T-cell (primary cell): ENCODE results near the gene ZNF205. TPM values are rescaled to one million over a fixed set of nuclear protein-coding genes. Genes with fewer than 3 reads are reported as not detected.
"Not testable (repeated sequence)": the region's sequence is repeated elsewhere in the genome, so short reads cannot be mapped to it uniquely, and the experiment has no call there.

Experiments
- ATAC-seq, 4 experiments: fragments of 200-7000 bp in 3 of 4; fragments of 150-1000 bp in 1 of 4; cut with Tn5 transposase; replicated peaks in 1 of 4; 1 replicate in 3 of 4; 2 replicates in 1 of 4; pipeline ENCODE4 v1.10.0; 2021; ENCODE audit warnings: moderate library complexity in 3 of 4, mild to moderate bottlenecking in 2 of 4, moderate number of reproducible peaks in 1 of 4
- CTCF ChIA-PET, 2 donors: fragments of 300-600 bp; sonication (Branson Sonifier 250); formaldehyde crosslinking; loops; one replicate each; lab custom pipeline; 2022; ENCODE audit warnings: antibody characterized with exemption in 2 of 2; lab: Charles Lee
- POLR2A ChIA-PET, 2 donors: fragments of 300-600 bp; sonication (Branson Sonifier 250); formaldehyde crosslinking; loops; one replicate each; lab custom pipeline; 2022; ENCODE audit warnings: antibody characterized with exemption in 2 of 2; lab: Charles Lee
- DNase-seq, 35 experiments: peaks; one replicate each; pipeline versions ENCODE4 v3.0.0 to v3.0.0-alpha.2; 2013 to 2023
- H3K27ac ChIP-seq: one replicate; pipeline ENCODE4 v1.5.1; 2013; ENCODE audit warnings: low read length
- H3K27me3 ChIP-seq, 2 experiments: replicated peaks in 1 of 2; 1 replicate in 1 of 2; 2 replicates in 1 of 2; pipeline versions ENCODE4 v1.6.1 to v1.7.0; 2013; ENCODE audit warnings: low read length in 1 of 2, mixed read lengths in 1 of 2; ENCODE audit not compliant: control insufficient read depth in 2 of 2, insufficient read depth in 2 of 2; ENCODE audit errors: extremely low read depth in 1 of 2
- H3K36me3 ChIP-seq, 2 donors: 1 replicate in 1 of 2; 2 replicates in 1 of 2; pipeline versions ENCODE4 v1.6.1 to v1.7.0; 2013; ENCODE audit warnings: low read length in 1 of 2; ENCODE audit not compliant: control insufficient read depth in 2 of 2, insufficient read depth in 1 of 2; ENCODE audit errors: extremely low read depth in 1 of 2
- H3K4me1 ChIP-seq, 2 experiments: 1 replicate in 1 of 2; 2 replicates in 1 of 2; pipeline versions ENCODE4 v1.6.1 to v1.7.0; 2013; ENCODE audit warnings: low read length in 2 of 2, mixed read lengths in 1 of 2; ENCODE audit not compliant: insufficient read depth in 2 of 2, control insufficient read depth in 1 of 2; ENCODE audit errors: extremely low read depth in 1 of 2
- H3K4me3 ChIP-seq, 2 donors: 1 replicate in 1 of 2; 2 replicates in 1 of 2; pipeline versions ENCODE4 v1.5.1 to v1.7.0; 2013; ENCODE audit warnings: mild to moderate bottlenecking in 2 of 2, low read length in 1 of 2, moderate library complexity in 1 of 2; ENCODE audit not compliant: control insufficient read depth in 1 of 2; ENCODE audit errors: extremely low read depth in 1 of 2
- H3K9me3 ChIP-seq: 2 replicates; pipeline ENCODE4 v1.7.0; 2013
- H3K27ac Mint-ChIP-seq, 2 donors: one replicate each; pipeline ENCODE4 v1.8.0; 2020 to 2021; ENCODE audit warnings: mild to moderate bottlenecking in 2 of 2, mixed read lengths in 2 of 2
- H3K27me3 Mint-ChIP-seq, 2 donors: one replicate each; pipeline ENCODE4 v1.8.0; 2021 to 2022; ENCODE audit warnings: mixed read lengths in 2 of 2
- H3K36me3 Mint-ChIP-seq: one replicate; pipeline ENCODE4 v1.8.0; 2021; ENCODE audit warnings: mixed read lengths
- H3K4me1 Mint-ChIP-seq, 3 donors: one replicate each; pipeline ENCODE4 v1.8.0; 2020 to 2022; ENCODE audit warnings: mixed read lengths in 3 of 3, mild to moderate bottlenecking in 1 of 3
- H3K4me3 Mint-ChIP-seq, 3 donors: one replicate each; pipeline ENCODE4 v1.8.0; 2020 to 2022; ENCODE audit warnings: mild to moderate bottlenecking in 3 of 3, mixed read lengths in 3 of 3, moderate library complexity in 3 of 3
- H3K9me3 Mint-ChIP-seq, 3 donors: one replicate each; pipeline ENCODE4 v1.8.0; 2020 to 2022; ENCODE audit warnings: mixed read lengths in 3 of 3
- WGBS: methylation state at CpG from one replicate; pipeline ENCODE4 v1.1.5; 2013; ENCODE audit warnings: missing lambda C conversion rate; ENCODE audit not compliant: insufficient coverage; 5-methylcytosine and 5-hydroxymethylcytosine counted together
- total RNA-seq, 35 experiments: library from RNA in 6 of 35; stranded (reverse) in 6 of 35; fragments of 120-200 nt in 1 of 35; gene quantifications; one replicate each; pipeline versions ENCODE4 v1.2.1 to v1.2.4 and lab custom pipeline; 2013 to 2026

ZNF205 gene
- total RNA-seq, 5 donors from 2014 or later (not counting 1 experiment from before 2014, with no cell fraction given) = 0.38 TPM; not detected in 4

DNA sequence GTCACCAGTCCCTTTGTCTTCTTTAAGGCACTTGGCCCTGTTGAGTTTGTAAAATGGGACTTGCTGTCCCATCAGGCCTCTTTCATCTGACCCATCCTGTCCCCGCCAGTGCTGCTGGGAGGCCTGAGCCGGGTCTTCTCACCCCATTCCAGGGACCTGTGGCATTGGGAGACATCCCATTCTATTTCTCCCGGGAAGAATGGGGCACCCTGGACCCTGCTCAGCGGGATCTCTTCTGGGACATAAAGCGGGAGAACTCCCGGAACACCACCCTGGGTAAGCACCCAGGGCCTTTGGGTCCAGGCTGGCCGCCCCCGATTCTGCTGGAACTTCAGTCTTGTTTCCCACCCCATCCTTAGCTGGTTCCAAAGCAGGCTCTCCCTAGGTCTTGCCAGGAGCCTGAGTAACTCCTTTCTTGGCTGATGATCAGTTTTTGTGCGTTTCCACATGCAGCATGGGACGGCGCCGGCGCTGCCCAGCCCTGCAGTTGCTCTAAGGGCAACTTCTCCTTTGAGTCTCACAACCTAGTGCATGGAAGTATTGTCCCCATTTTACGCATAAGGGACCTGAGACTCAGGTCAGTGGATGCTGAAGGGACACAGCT lies 26.5 kb downstream of the ZNF205 start:
- H3K27ac Mint-ChIP-seq = no peak overlapping the region

DNA sequence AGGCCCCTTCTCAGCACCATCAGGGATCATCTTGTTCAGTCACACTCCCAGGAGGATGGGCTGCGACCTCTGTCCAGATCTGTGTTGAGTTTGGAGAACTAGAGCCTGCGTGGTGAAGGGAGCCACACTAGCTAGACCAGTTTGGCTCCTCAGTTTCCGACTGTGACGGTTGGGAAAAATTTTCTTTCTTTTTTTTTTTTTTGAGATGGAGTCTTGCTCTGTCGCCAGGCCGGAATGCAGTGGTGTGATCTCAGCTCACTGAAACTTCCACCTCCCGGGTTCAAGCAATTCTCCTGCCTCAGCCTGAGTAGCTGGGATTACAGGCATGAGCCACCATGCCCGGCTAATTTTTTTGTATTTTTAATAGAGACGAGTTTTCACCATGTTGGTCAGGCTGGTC lies 27.2 kb downstream of the ZNF205 start:
- H3K27ac ChIP-seq, H3K27me3 Mint-ChIP-seq, DNase-seq, ATAC-seq, H3K4me3 ChIP-seq, H3K27ac Mint-ChIP-seq, CTCF ChIA-PET, H3K9me3 ChIP-seq, H3K9me3 Mint-ChIP-seq, POLR2A ChIA-PET, H3K4me3 Mint-ChIP-seq, H3K27me3 ChIP-seq: not testable (repeated sequence)
- peaks cover 19% of the 10 kb centered on the region for H3K36me3 Mint-ChIP-seq
- WGBS = 100% methylated on average over 4 of the region's 9 CpGs
- peaks cover 11 to 17% (median 16%) of the 10 kb centered on the region in 3 donors for H3K4me1 Mint-ChIP-seq
- H3K36me3 ChIP-seq = peaks cover 24 to 34% of the 10 kb centered on the region in 2 donors
- H3K4me1 ChIP-seq = peaks cover 5 to 21% of the 10 kb centered on the region in 2 experiments

More for the DNA sequence above, 26.5 kb downstream of the ZNF205 start:
- no peak for DNase-seq
- no peaks in the 10 kb centered on the region for H3K9me3 ChIP-seq
- H3K4me1 ChIP-seq = peaks cover 6 to 28% of the 10 kb centered on the region in 2 experiments
- POLR2A ChIA-PET = no interaction called here
- CTCF ChIA-PET = interaction anchor here in 1 of 2 donors (0.5 kb wide), 1 partner anchor 91 kb away, joined by 5 read pairs; no protein-coding TSS in a partner anchor
- no peaks in the 10 kb centered on the region for H3K27me3 Mint-ChIP-seq
- H3K4me3 ChIP-seq = no peak overlapping the region
- H3K27me3 ChIP-seq = no peaks in the 10 kb centered on the region
- peaks cover 13 to 20% (median 19%) of the 10 kb centered on the region in 3 donors for H3K4me1 Mint-ChIP-seq
- no peak overlapping the region for H3K27ac ChIP-seq
- WGBS = 97% methylated on average over 9 of the region's 14 CpGs
- H3K36me3 Mint-ChIP-seq = peaks cover 19% of the 10 kb centered on the region
- H3K36me3 ChIP-seq = peaks cover 24 to 34% of the 10 kb centered on the region in 2 donors
- no peak for ATAC-seq
- no peaks in the 10 kb centered on the region for H3K9me3 Mint-ChIP-seq
- H3K4me3 Mint-ChIP-seq = no peak overlapping the region

DNA sequence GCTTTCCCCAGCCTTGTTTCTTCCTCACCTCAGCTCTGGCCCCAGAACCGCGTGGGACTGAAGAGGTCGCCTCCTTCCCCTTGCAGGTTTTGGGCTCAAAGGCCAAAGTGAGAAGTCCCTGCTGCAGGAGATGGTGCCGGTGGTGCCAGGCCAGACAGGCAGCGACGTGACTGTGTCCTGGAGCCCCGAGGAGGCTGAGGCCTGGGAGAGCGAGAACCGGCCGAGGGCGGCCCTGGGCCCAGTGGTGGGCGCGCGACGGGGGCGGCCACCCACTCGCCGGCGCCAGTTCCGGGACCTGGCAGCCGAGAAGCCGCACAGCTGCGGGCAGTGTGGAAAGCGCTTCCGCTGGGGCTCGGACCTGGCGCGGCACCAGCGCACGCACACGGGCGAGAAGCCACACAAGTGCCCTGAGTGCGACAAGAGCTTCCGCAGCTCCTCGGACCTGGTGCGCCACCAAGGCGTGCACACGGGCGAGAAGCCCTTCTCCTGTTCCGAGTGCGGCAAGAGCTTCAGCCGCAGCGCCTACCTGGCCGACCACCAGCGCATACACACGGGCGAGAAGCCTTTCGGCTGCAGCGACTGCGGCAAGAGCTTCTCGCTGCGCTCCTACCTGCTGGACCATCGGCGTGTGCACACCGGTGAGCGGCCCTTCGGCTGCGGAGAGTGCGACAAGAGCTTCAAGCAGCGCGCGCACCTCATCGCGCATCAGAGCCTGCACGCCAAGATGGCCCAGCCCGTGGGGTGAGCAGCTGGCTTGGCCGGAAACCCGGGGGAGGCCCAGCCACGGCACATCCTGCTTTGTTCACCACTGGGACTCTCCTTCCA lies 28.4 kb downstream of the ZNF205 start:
- no peak for ATAC-seq
- Histone ChIP-seq H3K27ac (no peak overlapping the region), H3K4me3 (no peak overlapping the region), H3K4me1 (peaks cover 0 to 15% of the 10 kb centered on the region in 2 experiments), H3K27me3 (peaks cover 0 to 5% of the 10 kb centered on the region in 2 experiments), H3K36me3 (peaks cover 24 to 34% of the 10 kb centered on the region in 2 donors), H3K9me3 (no peaks in the 10 kb centered on the region)
- no peak for DNase-seq
- ChIA-PET CTCF (interaction anchor here in 1 of 2 donors (0.6 kb wide), 1 partner anchor 27 kb away, joined by 3 read pairs; no protein-coding TSS in a partner anchor), POLR2A (interaction anchor here in 1 of 2 donors (0.7 kb wide), 1 partner anchor 11 kb away, joined by 3 read pairs; no protein-coding TSS in a partner anchor)
- H3K4me3 Mint-ChIP-seq = no peak overlapping the region
- peaks cover 7 to 13% (median 8%) of the 10 kb centered on the region in 3 donors for H3K4me1 Mint-ChIP-seq
- no peaks in the 10 kb centered on the region for H3K27me3 Mint-ChIP-seq
- H3K27ac Mint-ChIP-seq = no peak overlapping the region
- H3K36me3 Mint-ChIP-seq = peaks cover 19% of the 10 kb centered on the region
- 94% methylated on average over 69 of the region's 69 CpGs for WGBS
- H3K9me3 Mint-ChIP-seq = no peaks in the 10 kb centered on the region

DNA sequence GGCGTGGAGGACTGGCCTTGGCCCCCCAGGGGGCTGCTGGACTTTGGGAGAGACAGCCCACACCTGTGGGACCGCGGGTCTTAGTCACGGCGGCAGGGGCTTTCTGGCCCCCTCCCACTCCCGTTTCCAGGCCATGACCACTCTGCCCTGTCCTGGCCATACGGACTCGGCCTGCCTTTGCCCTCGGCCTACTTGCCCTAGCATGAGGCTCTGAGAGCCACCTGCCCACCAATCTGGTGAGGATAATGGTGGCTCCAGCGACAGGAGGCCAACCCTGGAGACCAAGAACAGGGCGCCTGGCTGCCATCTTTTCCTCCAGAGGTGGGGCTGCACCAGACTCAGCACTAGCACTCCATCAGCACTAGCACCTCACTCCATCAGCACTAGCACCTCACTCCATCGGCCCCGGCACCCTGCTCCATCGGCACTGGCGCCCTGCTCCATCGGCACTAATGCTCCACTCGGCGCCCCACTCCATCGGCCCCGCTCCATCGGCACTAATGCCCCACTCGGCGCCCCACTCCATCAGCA lies 29.5 kb downstream of the ZNF205 start:
- Histone ChIP-seq H3K4me3 (no peak overlapping the region), H3K36me3 (peaks cover 24 to 34% of the 10 kb centered on the region in 2 donors), H3K9me3 (no peaks in the 10 kb centered on the region), H3K27me3 (peaks cover 0 to 5% of the 10 kb centered on the region in 2 experiments), H3K27ac (no peak overlapping the region), H3K4me1 (peaks cover 0 to 6% of the 10 kb centered on the region in 2 experiments)
- Mint-ChIP-seq H3K4me3 (no peak overlapping the region), H3K9me3 (no peaks in the 10 kb centered on the region), H3K36me3 (peaks cover 19% of the 10 kb centered on the region), H3K27ac (no peak overlapping the region), H3K4me1 (peaks cover under 1 to 10% (median 2%) of the 10 kb centered on the region in 3 donors), H3K27me3 (no peaks in the 10 kb centered on the region)
- POLR2A ChIA-PET = no interaction called here
- CTCF ChIA-PET = no interaction called here
- no peak for DNase-seq
- ATAC-seq = no peak
- 94% methylated on average over 19 of the region's 23 CpGs for WGBS

DNA sequence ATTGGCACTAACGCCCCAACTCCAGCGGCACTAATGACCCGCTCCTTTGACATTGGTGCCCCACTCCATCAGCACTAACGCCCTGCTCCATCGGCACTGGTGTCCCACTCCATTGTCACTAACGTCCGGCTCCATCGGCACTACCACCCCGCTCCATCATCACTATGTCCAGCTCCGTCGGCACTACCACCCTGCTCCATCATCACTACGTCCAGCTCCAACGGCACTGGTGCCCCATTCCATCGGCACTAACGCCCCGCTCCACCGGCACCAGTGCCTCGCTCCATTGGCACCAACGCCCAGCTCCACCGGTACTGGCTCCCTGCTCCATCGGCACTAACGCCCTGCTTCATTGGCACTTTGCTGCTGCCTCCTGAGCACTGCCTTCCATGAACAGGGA lies 29.9 kb downstream of the ZNF205 start:
- H3K9me3 ChIP-seq = no peaks in the 10 kb centered on the region
- Mint-ChIP-seq H3K27me3 (no peaks in the 10 kb centered on the region), H3K27ac (peak overlapping the region in 1 of 2 donors; percentile 32), H3K36me3 (peaks cover 19% of the 10 kb centered on the region), H3K4me3 (no peak overlapping the region), H3K4me1 (peaks cover 0 to 10% (median 0%) of the 10 kb centered on the region in 3 donors), H3K9me3 (no peaks in the 10 kb centered on the region)
- H3K4me1 ChIP-seq = peaks cover 0 to 2% of the 10 kb centered on the region in 2 experiments
- H3K27ac ChIP-seq = no peak overlapping the region
- no peak overlapping the region for H3K4me3 ChIP-seq
- POLR2A ChIA-PET = no interaction called here
- no peak for ATAC-seq
- WGBS = 95% methylated on average over 20 of the region's 22 CpGs
- peaks cover 0 to 7% of the 10 kb centered on the region in 2 experiments for H3K27me3 ChIP-seq
- CTCF ChIA-PET = no interaction called here
- H3K36me3 ChIP-seq = peaks cover 24 to 34% of the 10 kb centered on the region in 2 donors
- no peak for DNase-seq

DNA sequence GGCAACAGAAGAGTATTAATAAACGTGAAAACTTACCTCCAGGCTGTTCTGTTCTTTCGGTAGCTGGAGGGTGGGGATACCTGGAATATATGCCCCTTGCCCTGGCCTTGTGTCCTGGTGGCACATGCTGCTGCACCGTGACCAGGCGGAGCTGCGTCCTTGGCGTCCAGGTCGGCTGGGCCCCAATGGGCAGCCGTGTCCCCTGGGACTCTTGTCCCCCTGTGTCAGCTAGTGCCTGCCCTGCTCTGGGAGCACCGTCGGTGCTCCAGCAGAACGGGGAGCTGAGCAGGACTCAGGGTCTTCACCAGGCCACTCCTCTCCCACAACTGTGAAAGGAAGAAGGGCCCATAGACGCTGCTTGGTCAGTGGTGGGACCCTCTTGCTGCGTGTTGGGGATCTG lies 30.4 kb downstream of the ZNF205 start:
- no peak overlapping the region for H3K4me3 Mint-ChIP-seq
- no peaks in the 10 kb centered on the region for H3K9me3 ChIP-seq
- no peak for DNase-seq
- CTCF ChIA-PET = no interaction called here
- H3K36me3 ChIP-seq = peaks cover 24 to 33% of the 10 kb centered on the region in 2 donors
- H3K9me3 Mint-ChIP-seq = no peaks in the 10 kb centered on the region
- no peak overlapping the region for H3K4me3 ChIP-seq
- POLR2A ChIA-PET = no interaction called here
- peaks cover 19% of the 10 kb centered on the region for H3K36me3 Mint-ChIP-seq
- peaks cover 0 to 7% (median 0%) of the 10 kb centered on the region in 3 donors for H3K4me1 Mint-ChIP-seq
- no peaks in the 10 kb centered on the region for H3K4me1 ChIP-seq
- H3K27ac ChIP-seq = no peak overlapping the region
- WGBS = 89% methylated on average over 12 of the region's 13 CpGs
- no peaks in the 10 kb centered on the region for H3K27me3 Mint-ChIP-seq
- H3K27ac Mint-ChIP-seq = no peak overlapping the region
- peaks cover 0 to 10% of the 10 kb centered on the region in 2 experiments for H3K27me3 ChIP-seq
- no peak for ATAC-seq
